ENCODE results near the gene LRP1-AS. TPM values are rescaled to one million over a fixed set of nuclear protein-coding genes. Genes with fewer than 3 reads are reported as not detected.
A peak's percentile ranks its signal among the peaks of the same experiment; 100 is the strongest.

The LRP1-AS gene
- total RNA-seq, 1 experiment from 2014 or later, result not detected

GRCh38 chr12:57176139-57176477, 28.7 kb upstream of the LRP1-AS start:
- no peak for ATAC-seq
- Histone ChIP-seq H3K4me2 (ENCODE audit: low read length) (no peak overlapping the region), H3K9me3 (ENCODE audit: low read length) (no peaks in the 10 kb centered on the region), H3F3A (ENCODE audit: low read length, unreplicated experiment) (no peaks in the 10 kb centered on the region), H3K9me2 (replicated peaks; ENCODE audit: low read length) (no peaks in the 10 kb centered on the region), H3K79me2 (ENCODE audit: low read length) (no peaks in the 10 kb centered on the region), H3K9ac (ENCODE audit: low read length) (no peak overlapping the region), H3K36me3 (ENCODE audit: low read depth, low read length) (no peaks in the 10 kb centered on the region; the same call in 1 of the 2 replicates), H2AFZ (ENCODE audit: low read length) (no peak overlapping the region), H3K4me1 (ENCODE audit: insufficient read depth, low read length) (peaks cover 18% of the 10 kb centered on the region), H3K27ac (ENCODE audit: low read length) (no peak overlapping the region), H3K4me3 (ENCODE audit: low read length) (no peak overlapping the region), H4K20me1 (ENCODE audit: low read length) (no peaks in the 10 kb centered on the region), H3K27me3 (ENCODE audit: low read length) (no peaks in the 10 kb centered on the region)
- POLR2A ChIA-PET (ENCODE audit: unreplicated experiment), result no interaction called here
- DNase-seq, result no peak
- CTCF ChIA-PET, result interaction anchor here (0.6 to 3.3 kb wide), 5 partner anchors 10 to 1495 kb away, joined by 4 to 17 read pairs (median 13); partner anchors contain the start of genes LRP1 and STAT6
- intact Hi-C loops (cut with micrococcal nuclease), result no loop called here
- TF ChIP-seq EZH2phosphoT487 (IDR thresholded peaks at IDR 0.05; ENCODE audit: borderline replicate concordance, low read length) (no peak), EZH2 (IDR thresholded peaks at IDR 0.05; ENCODE audit: low read length, unreplicated experiment) (no peak)
- TF ChIP-seq, protein P1, sequence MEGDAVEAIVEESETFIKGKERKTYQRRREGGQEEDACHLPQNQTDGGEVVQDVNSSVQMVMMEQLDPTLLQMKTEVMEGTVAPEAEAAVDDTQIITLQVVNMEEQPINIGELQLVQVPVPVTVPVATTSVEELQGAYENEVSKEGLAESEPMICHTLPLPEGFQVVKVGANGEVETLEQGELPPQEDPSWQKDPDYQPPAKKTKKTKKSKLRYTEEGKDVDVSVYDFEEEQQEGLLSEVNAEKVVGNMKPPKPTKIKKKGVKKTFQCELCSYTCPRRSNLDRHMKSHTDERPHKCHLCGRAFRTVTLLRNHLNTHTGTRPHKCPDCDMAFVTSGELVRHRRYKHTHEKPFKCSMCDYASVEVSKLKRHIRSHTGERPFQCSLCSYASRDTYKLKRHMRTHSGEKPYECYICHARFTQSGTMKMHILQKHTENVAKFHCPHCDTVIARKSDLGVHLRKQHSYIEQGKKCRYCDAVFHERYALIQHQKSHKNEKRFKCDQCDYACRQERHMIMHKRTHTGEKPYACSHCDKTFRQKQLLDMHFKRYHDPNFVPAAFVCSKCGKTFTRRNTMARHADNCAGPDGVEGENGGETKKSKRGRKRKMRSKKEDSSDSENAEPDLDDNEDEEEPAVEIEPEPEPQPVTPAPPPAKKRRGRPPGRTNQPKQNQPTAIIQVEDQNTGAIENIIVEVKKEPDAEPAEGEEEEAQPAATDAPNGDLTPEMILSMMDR (conservative IDR thresholded peaks at IDR 0.05; ENCODE audit: low read depth, low read length), result peak; percentile 41
- BruUV-seq (replicated peaks), result no TSS peak

DNA sequence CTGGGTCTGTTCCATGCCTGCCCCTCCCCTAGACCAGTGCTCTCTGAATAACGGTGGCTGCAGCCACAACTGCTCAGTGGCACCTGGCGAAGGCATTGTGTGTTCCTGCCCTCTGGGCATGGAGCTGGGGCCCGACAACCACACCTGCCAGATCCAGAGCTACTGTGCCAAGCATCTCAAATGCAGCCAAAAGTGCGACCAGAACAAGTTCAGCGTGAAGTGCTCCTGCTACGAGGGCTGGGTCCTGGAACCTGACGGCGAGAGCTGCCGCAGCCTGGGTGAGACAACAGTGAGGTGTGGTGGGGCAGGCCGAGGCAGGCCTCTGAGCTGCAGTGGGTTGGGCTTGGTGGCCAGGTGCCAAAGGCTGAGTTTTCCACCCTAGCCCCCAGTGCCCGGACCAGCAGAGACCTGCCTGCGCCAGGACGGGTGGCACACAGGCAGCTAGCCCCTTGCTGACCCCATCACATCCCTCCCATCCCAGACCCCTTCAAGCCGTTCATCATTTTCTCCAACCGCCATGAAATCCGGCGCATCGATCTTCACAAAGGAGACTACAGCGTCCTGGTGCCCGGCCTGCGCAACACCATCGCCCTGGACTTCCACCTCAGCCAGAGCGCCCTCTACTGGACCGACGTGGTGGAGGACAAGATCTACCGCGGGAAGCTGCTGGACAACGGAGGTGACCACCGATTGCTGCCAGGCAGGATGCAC, 28.2 kb upstream of the LRP1-AS start:
- H3K79me2 ChIP-seq (ENCODE audit: low read length), result no peaks in the 10 kb centered on the region
- intact Hi-C loops (cut with micrococcal nuclease), result loop anchor here (2.0 kb wide), 1 partner anchor 51 kb away; no protein-coding TSS in a partner anchor
- H3K27me3 ChIP-seq (ENCODE audit: low read length), result no peaks in the 10 kb centered on the region
- BruUV-seq (replicated peaks), result no TSS peak
- ATAC-seq (peak; percentile 58), DNase-seq (peak; percentile 80)
- H3K9me2 ChIP-seq (replicated peaks; ENCODE audit: low read length), result no peaks in the 10 kb centered on the region
- no peak overlapping the region for H2AFZ ChIP-seq (ENCODE audit: low read length)
- CTCF ChIA-PET, result interaction anchor here (0.6 to 3.3 kb wide), 5 partner anchors 10 to 1494 kb away, joined by 4 to 17 read pairs (median 13); partner anchors contain the start of genes LRP1 and STAT6
- no peaks in the 10 kb centered on the region for H4K20me1 ChIP-seq (ENCODE audit: low read length)
- H3K4me1 ChIP-seq (ENCODE audit: insufficient read depth, low read length), result peaks cover 18% of the 10 kb centered on the region
- no peak overlapping the region for H3K4me2 ChIP-seq (ENCODE audit: low read length)
- TF ChIP-seq, protein P1 (conservative IDR thresholded peaks at IDR 0.05; ENCODE audit: low read depth, low read length), result peak; percentile 91
- TF ChIP-seq EZH2 (IDR thresholded peaks at IDR 0.05; ENCODE audit: low read length, unreplicated experiment), result no peak
- no peaks in the 10 kb centered on the region for H3K9me3 ChIP-seq (ENCODE audit: low read length)
- H3K9ac ChIP-seq (ENCODE audit: low read length), result no peak overlapping the region
- POLR2A ChIA-PET (ENCODE audit: unreplicated experiment), result no interaction called here
- H3K4me3 ChIP-seq (ENCODE audit: low read length), result no peak overlapping the region
- H3K36me3 ChIP-seq (ENCODE audit: low read depth, low read length), result no peaks in the 10 kb centered on the region; the same call in 1 of the 2 replicates
- no peak overlapping the region for H3K27ac ChIP-seq (ENCODE audit: low read length)
- H3F3A ChIP-seq (ENCODE audit: low read length, unreplicated experiment), result no peaks in the 10 kb centered on the region

DNA sequence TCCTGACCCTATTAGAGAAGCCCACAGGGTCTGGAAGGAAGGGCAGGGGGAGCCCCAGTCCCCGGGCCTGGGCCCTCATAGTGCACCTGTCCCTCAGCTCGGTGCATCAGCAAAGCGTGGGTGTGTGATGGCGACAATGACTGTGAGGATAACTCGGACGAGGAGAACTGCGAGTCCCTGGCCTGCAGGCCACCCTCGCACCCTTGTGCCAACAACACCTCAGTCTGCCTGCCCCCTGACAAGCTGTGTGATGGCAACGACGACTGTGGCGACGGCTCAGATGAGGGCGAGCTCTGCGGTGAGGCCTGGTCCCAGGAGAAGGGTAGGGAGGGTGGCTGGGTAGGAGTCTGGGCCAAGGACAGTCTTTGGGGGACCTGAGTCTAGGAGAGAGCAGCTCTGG, 26.3 kb upstream of the LRP1-AS start:
- CTCF ChIA-PET, result interaction anchor here (3.3 kb wide), 1 partner anchor 49 kb away, joined by 13 read pairs; no protein-coding TSS in a partner anchor
- Histone ChIP-seq H3F3A (ENCODE audit: low read length, unreplicated experiment) (no peaks in the 10 kb centered on the region), H2AFZ (ENCODE audit: low read length) (no peak overlapping the region), H3K4me1 (ENCODE audit: insufficient read depth, low read length) (peaks cover 18% of the 10 kb centered on the region), H4K20me1 (ENCODE audit: low read length) (no peaks in the 10 kb centered on the region), H3K4me3 (ENCODE audit: low read length) (no peak overlapping the region), H3K9me3 (ENCODE audit: low read length) (no peaks in the 10 kb centered on the region), H3K9me2 (replicated peaks; ENCODE audit: low read length) (no peaks in the 10 kb centered on the region), H3K9ac (ENCODE audit: low read length) (no peak overlapping the region), H3K36me3 (ENCODE audit: low read depth, low read length) (no peaks in the 10 kb centered on the region; the same call in 1 of the 2 replicates), H3K27ac (ENCODE audit: low read length) (no peak overlapping the region), H3K79me2 (ENCODE audit: low read length) (no peaks in the 10 kb centered on the region), H3K27me3 (ENCODE audit: low read length) (no peaks in the 10 kb centered on the region), H3K4me2 (ENCODE audit: low read length) (no peak overlapping the region)
- DNase-seq (no peak), ATAC-seq (no peak)
- no TSS peak for BruUV-seq (replicated peaks)
- TF ChIP-seq EZH2 (IDR thresholded peaks at IDR 0.05; ENCODE audit: low read length, unreplicated experiment) (no peak), EZH2phosphoT487 (IDR thresholded peaks at IDR 0.05; ENCODE audit: borderline replicate concordance, low read length) (no peak)
- TF ChIP-seq, protein P1 (conservative IDR thresholded peaks at IDR 0.05; ENCODE audit: low read depth, low read length), result no peak
- POLR2A ChIA-PET (ENCODE audit: unreplicated experiment), result interaction anchor here (0.6 kb wide), 1 partner anchor 391 kb away, joined by 3 read pairs; no protein-coding TSS in a partner anchor
- intact Hi-C loops (cut with micrococcal nuclease), result loop anchor here (2.0 kb wide), 1 partner anchor 49 kb away; no protein-coding TSS in a partner anchor
